Muscle layer of duodenum (tissue), 2 donors: Measurements from ENCODE around the gene GALNT18.

Experiments used
- H3K27ac ChIP-seq: one replicate; pipeline ENCODE4 v1.7.0; 2013; ENCODE audit warnings: mild to moderate bottlenecking, low read length
- H3K27me3 ChIP-seq: one replicate; pipeline ENCODE4 v1.7.0; 2013; ENCODE audit warnings: low read depth, mild to moderate bottlenecking, control low read depth, low read length
- H3K36me3 ChIP-seq, 2 donors: one replicate each; pipeline ENCODE4 v1.7.0; 2013; ENCODE audit warnings: low read length in 2 of 2, control low read depth in 1 of 2, mild to moderate bottlenecking in 1 of 2; ENCODE audit not compliant: insufficient read depth in 2 of 2, control insufficient read depth in 1 of 2
- H3K4me1 ChIP-seq, 2 donors: one replicate each; pipeline ENCODE4 v1.7.0; 2013; ENCODE audit warnings: low read length in 2 of 2, mild to moderate bottlenecking in 2 of 2, control low read depth in 1 of 2, moderate library complexity in 1 of 2; ENCODE audit not compliant: insufficient read depth in 2 of 2, control insufficient read depth in 1 of 2
- H3K4me3 ChIP-seq, 2 donors: one replicate each; pipeline ENCODE4 v1.7.0; 2013; ENCODE audit warnings: low read length in 2 of 2, low read depth in 1 of 2, mild to moderate bottlenecking in 1 of 2
- H3K9me3 ChIP-seq, 2 donors: one replicate each; pipeline ENCODE4 v1.7.0; 2013; ENCODE audit warnings: low read length in 2 of 2, control low read depth in 1 of 2, mild to moderate bottlenecking in 1 of 2; ENCODE audit not compliant: control insufficient read depth in 1 of 2
- donor health status: healthy.

The GALNT18 gene

DNA sequence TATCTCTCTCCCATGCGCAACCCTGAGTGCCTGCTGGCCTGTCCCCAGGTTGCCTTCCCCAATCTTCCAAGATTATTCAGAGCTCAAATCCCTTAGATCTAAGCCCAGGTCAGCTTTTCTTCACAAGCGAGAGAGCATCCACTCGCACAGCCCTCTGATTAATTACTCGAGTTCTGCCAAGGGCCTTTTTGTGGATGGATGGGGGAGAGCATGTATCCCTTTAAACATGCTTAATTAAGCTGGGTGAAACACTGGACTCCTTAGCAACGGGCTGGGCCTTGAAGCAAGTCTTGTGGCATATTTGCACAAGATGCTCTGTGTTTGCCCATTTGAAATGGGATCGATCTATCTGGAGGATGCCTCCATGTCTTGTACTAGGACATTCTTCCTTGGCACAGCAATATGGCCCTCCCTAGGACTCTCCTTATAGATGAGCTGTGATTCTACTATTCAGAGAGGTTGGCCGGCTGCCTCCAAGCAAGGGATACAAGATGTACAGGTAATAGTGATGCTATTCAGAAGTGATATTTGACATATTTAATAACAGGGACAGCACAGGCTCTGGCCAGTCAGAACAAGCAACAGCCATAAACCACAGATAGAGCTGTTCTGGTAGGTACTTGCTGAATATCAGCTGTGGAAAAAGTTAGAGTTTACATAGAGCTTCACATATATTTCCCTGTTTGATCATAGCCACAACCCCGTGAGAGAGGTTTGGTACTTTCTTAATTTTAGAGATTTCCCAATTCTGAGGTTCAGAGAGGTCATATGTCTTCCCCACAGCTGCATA is 394.3 kb downstream of the GALNT18 start:
- H3K4me1 ChIP-seq, result no peaks in the 10 kb centered on the region
- no peaks in the 10 kb centered on the region for H3K27me3 ChIP-seq
- no peak overlapping the region for H3K4me3 ChIP-seq
- H3K36me3 ChIP-seq, result no peaks in the 10 kb centered on the region
- no peak overlapping the region for H3K27ac ChIP-seq
- H3K9me3 ChIP-seq, result no peaks in the 10 kb centered on the region
